Right atrium auricular region (tissue), 2 donors: ENCODE data around the gene ZP1. TPM values are rescaled to one million over a fixed set of nuclear protein-coding genes. Genes with fewer than 3 reads are reported as not detected.

Experiments used
- DNase-seq: peaks from one replicate; pipeline ENCODE4 v3.0.0-alpha.2; 2019; ENCODE audit warnings: low spot score
- H3K27ac ChIP-seq, 2 donors: fragments of 200-600 bp; sonication (generic); 1 replicate in 1 of 2; 2 replicates in 1 of 2; pipeline ENCODE4 v1.5.1; 2016 to 2019
- H3K27me3 ChIP-seq, 2 donors: fragments of 200-600 bp; sonication (generic); one replicate each; pipeline versions ENCODE4 v1.5.1 to v1.6.0; 2017 to 2019
- H3K36me3 ChIP-seq: fragments of 200-600 bp; sonication (generic); one replicate; pipeline ENCODE4 v1.5.1; 2016
- H3K4me1 ChIP-seq, 2 donors: fragments of 200-600 bp; sonication (generic); one replicate each; pipeline versions ENCODE4 v1.5.1 to v1.6.0; 2017 to 2019
- H3K4me3 ChIP-seq, 2 donors: fragments of 200-600 bp; sonication (generic); 1 replicate in 1 of 2; 2 replicates in 1 of 2; pipeline ENCODE4 v1.5.1; 2017 to 2019; ENCODE audit warnings: mild to moderate bottlenecking in 1 of 2, moderate library complexity in 1 of 2
- H3K9me3 ChIP-seq, 2 donors: fragments of 200-600 bp; sonication (generic); one replicate each; pipeline ENCODE4 v1.5.1; 2019
- CTCF ChIP-seq, 2 donors: fragments of 200-600 bp; sonication (generic); IDR thresholded peaks; one replicate each; pipeline ENCODE4 v1.5.1; 2019; ENCODE audit warnings: antibody characterized with exemption in 2 of 2
- total RNA-seq, 2 donors: library from RNA; depleted of rRNA; stranded (reverse); fragments of >200 nt; gene quantifications; one replicate each; pipeline ENCODE4 v1.1.0, GENCODE V29; 2016

The ZP1 gene
- total RNA-seq, 2 donors from 2014 or later = not detected

- Histone ChIP-seq H3K4me3 (no peak overlapping the region), H3K27me3 (no peaks in the 10 kb centered on the region), H3K9me3 (no peaks in the 10 kb centered on the region), H3K36me3 (no peaks in the 10 kb centered on the region), H3K27ac (no peak overlapping the region), H3K4me1 (no peaks in the 10 kb centered on the region)
- no peak for DNase-seq
- no peak for TF ChIP-seq CTCF (IDR thresholded peaks at IDR 0.05)
Observed at GRCh38 chr11:60857378-60858232, 9.7 kb upstream of the ZP1 start.

GRCh38 chr11:60858236-60858635 lies 9.1 kb upstream of the ZP1 start:
- TF ChIP-seq CTCF (IDR thresholded peaks at IDR 0.05) = no peak
- DNase-seq = no peak
- no peaks in the 10 kb centered on the region for H3K36me3 ChIP-seq
- H3K4me1 ChIP-seq = no peaks in the 10 kb centered on the region
- no peak overlapping the region for H3K27ac ChIP-seq
- no peak overlapping the region for H3K4me3 ChIP-seq
- no peaks in the 10 kb centered on the region for H3K27me3 ChIP-seq
- no peaks in the 10 kb centered on the region for H3K9me3 ChIP-seq

GRCh38 chr11:60858731-60859464 lies 8.4 kb upstream of the ZP1 start:
- Histone ChIP-seq H3K4me3 (no peak overlapping the region), H3K36me3 (no peaks in the 10 kb centered on the region), H3K27ac (no peak overlapping the region), H3K27me3 (no peaks in the 10 kb centered on the region), H3K9me3 (no peaks in the 10 kb centered on the region), H3K4me1 (no peaks in the 10 kb centered on the region)
- no peak for TF ChIP-seq CTCF (IDR thresholded peaks at IDR 0.05)
- DNase-seq = no peak

DNA sequence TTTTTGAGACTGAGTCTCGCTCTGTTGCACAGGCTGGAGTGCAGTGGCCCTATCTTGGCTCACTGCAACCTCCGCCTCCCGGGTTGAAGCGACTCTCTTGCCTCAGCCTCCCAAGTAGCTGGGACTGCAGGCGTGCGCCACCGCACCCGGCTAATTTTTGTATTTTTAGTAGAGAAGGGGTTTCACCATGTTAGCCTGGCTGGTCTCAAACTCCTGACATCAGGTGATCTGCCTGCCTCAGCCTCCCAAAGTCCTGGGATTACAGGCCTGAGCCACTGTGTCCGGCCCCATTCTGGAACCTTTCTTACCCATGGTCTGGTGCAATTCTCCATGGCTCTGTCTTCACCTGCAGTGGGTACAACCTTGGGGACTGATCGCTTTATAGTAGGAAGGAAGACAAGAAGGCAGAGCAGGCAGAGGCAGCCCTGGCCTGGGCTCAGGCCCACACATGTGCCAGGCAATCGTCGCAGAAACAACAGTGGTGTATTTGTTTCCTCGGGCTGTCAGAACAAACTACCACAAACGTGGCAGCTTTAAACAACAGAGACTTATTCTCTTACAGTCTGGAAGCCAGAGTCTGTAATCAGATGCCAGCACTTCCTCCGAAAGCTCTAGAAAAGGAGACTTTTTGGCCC lies 7.6 kb upstream of the ZP1 start:
- Histone ChIP-seq H3K4me1 (no peaks in the 10 kb centered on the region), H3K27me3 (no peaks in the 10 kb centered on the region), H3K27ac (no peak overlapping the region), H3K36me3 (no peaks in the 10 kb centered on the region), H3K9me3 (no peaks in the 10 kb centered on the region), H3K4me3 (no peak overlapping the region)
- TF ChIP-seq CTCF (IDR thresholded peaks at IDR 0.05) = no peak
- no peak for DNase-seq

- TF ChIP-seq CTCF (IDR thresholded peaks at IDR 0.05) = no peak
- DNase-seq = no peak
- no peaks in the 10 kb centered on the region for H3K9me3 ChIP-seq
- H3K36me3 ChIP-seq = no peaks in the 10 kb centered on the region
- no peak overlapping the region for H3K27ac ChIP-seq
- H3K4me3 ChIP-seq = no peak overlapping the region
- no peaks in the 10 kb centered on the region for H3K27me3 ChIP-seq
- H3K4me1 ChIP-seq = no peaks in the 10 kb centered on the region
Observed at GRCh38 chr11:60860943-60861342, 6.4 kb upstream of the ZP1 start.
